SK-N-SH (cell line): ENCODE results near the gene RFFL. TPM values are rescaled to one million over a fixed set of nuclear protein-coding genes. Genes with fewer than 3 reads are reported as not detected.

Experiments
- CTCF ChIA-PET: fragments of 300-600, 350-600 bp; formaldehyde crosslinking; extraction: SDS; loops from one replicate; lab custom pipeline; 2021; lab: Yijun Ruan, JAX
- POLR2A ChIA-PET: fragments of 350-600 bp; sonication (Branson Sonifier 250); formaldehyde crosslinking; extraction: SDS; loops from one replicate; lab custom pipeline; 2020; ENCODE audit warnings: antibody characterized with exemption, inconsistent platforms; lab: Yijun Ruan, JAX
- DNase-seq: peaks from one replicate; pipeline ENCODE4 v3.0.0; 2012
- H2AFZ ChIP-seq: fragments of 200-600 bp; sonication (generic); 2 replicates; pipeline ENCODE4 v1.8.1; 2016; ENCODE audit warnings: antibody characterized with exemption, mild to moderate bottlenecking, low read depth
- H3F3A ChIP-seq: fragments of 200-600 bp; sonication (generic); replicated peaks from 2 replicates; pipeline ENCODE3; 2016; ENCODE audit warnings: antibody characterized with exemption, mild to moderate bottlenecking; ENCODE audit not compliant: insufficient read depth
- H3K27ac ChIP-seq, 2 experiments: fragments of 200-500 bp in 1 of 2; fragments of 200-600 bp in 1 of 2; sonication (Bioruptor generic) in 1 of 2; sonication (generic), shearing (Covaris generic) in 1 of 2; 2 replicates each; pipeline versions ENCODE4 v1.5.1 to v1.6.1; 2014 to 2016; ENCODE audit warnings: low read depth in 2 of 2, inconsistent platforms in 1 of 2, low read length in 1 of 2, mild to moderate bottlenecking in 1 of 2, mixed read lengths in 1 of 2
- H3K27me3 ChIP-seq: fragments of 200-600 bp; sonication (generic), shearing (Covaris generic); 2 replicates; pipeline ENCODE4 v1.6.1; 2016; ENCODE audit warnings: mixed run types; ENCODE audit not compliant: insufficient read depth
- H3K36me3 ChIP-seq, 2 experiments: fragments of 200-500 bp in 1 of 2; fragments of 200-600 bp in 1 of 2; sonication (Bioruptor generic) in 1 of 2; sonication (generic) in 1 of 2; replicated peaks in 1 of 2; 2 replicates each; pipeline versions ENCODE3 to v1.5.1; 2014 to 2016; ENCODE audit warnings: low read length in 1 of 2, mild to moderate bottlenecking in 1 of 2; ENCODE audit not compliant: insufficient read depth in 2 of 2, control insufficient read depth in 1 of 2
- H3K4me1 ChIP-seq, 2 experiments: fragments of 200-500 bp in 1 of 2; fragments of 200-600 bp in 1 of 2; sonication (Bioruptor generic) in 1 of 2; sonication (generic), shearing (Covaris generic) in 1 of 2; 2 replicates each; pipeline versions ENCODE4 v1.5.1 to v1.6.1; 2014 to 2016; ENCODE audit warnings: low read depth in 1 of 2, low read length in 1 of 2, mixed run types in 1 of 2; ENCODE audit not compliant: insufficient read depth in 2 of 2, control insufficient read depth in 1 of 2
- H3K4me2 ChIP-seq: fragments of 200-600 bp; sonication (generic), shearing (Covaris generic); 2 replicates; pipeline ENCODE4 v1.6.1; 2017; ENCODE audit warnings: mixed run types
- H3K4me3 ChIP-seq, 2 experiments: fragments of 200-500 bp in 1 of 2; fragments of 200-600 bp in 1 of 2; sonication (Bioruptor generic) in 1 of 2; sonication (generic), shearing (Covaris generic) in 1 of 2; 2 replicates each; pipeline versions ENCODE4 v1.5.1 to v1.8.1; 2014 to 2016; ENCODE audit warnings: low read depth in 2 of 2, inconsistent platforms in 1 of 2, low read length in 1 of 2, mild to moderate bottlenecking in 1 of 2, mixed read lengths in 1 of 2, moderate library complexity in 1 of 2
- H3K79me2 ChIP-seq: fragments of 200-600 bp; sonication (generic); 2 replicates; pipeline ENCODE4 v1.8.1; 2017; ENCODE audit warnings: mild to moderate bottlenecking; ENCODE audit not compliant: insufficient read depth
- H3K9ac ChIP-seq: fragments of 200-600 bp; sonication (generic); 2 replicates; pipeline ENCODE4 v1.6.1; 2017; ENCODE audit warnings: mixed run types
- H3K9me2 ChIP-seq: fragments of 200-600 bp; sonication (generic); 2 replicates; pipeline ENCODE4 v1.6.1; 2017; ENCODE audit warnings: mixed run types
- H3K9me3 ChIP-seq: fragments of 200-600 bp; sonication (generic); 2 replicates; pipeline ENCODE4 v1.6.1; 2017; ENCODE audit warnings: mixed run types, mild to moderate bottlenecking, moderate library complexity
- H4K20me1 ChIP-seq: fragments of 200-600 bp; sonication (generic); 2 replicates; pipeline ENCODE4 v1.6.1; 2017; ENCODE audit warnings: mild to moderate bottlenecking, mixed run types; ENCODE audit not compliant: insufficient read depth
- CHD2 ChIP-seq: fragments of 150-350 bp; IDR thresholded peaks from 2 replicates; pipeline ENCODE4 v1.6.1; 2018; ENCODE audit warnings: low read length; ENCODE audit not compliant: partially characterized antibody
- ELF1 ChIP-seq: IDR thresholded peaks from 2 replicates; pipeline ENCODE4 v1.4.0; 2012
- EP300 ChIP-seq, 2 experiments: IDR thresholded peaks; 2 replicates each; pipeline versions ENCODE4 v1.4.0 to v1.6.1; 2012; ENCODE audit warnings: borderline replicate concordance in 1 of 2, low read depth in 1 of 2, low read length in 1 of 2
- EZH2phosphoT487 ChIP-seq: fragments of 200-600 bp; sonication (generic); IDR thresholded peaks from 2 replicates; pipeline ENCODE4 v1.6.1; 2017; ENCODE audit warnings: low read depth, mixed run types, mild to moderate bottlenecking, antibody characterized with exemption, moderate library complexity, borderline replicate concordance
- FOSL2 ChIP-seq: IDR thresholded peaks from 2 replicates; pipeline ENCODE4 v1.4.0; 2012; ENCODE audit warnings: low read depth, mild to moderate bottlenecking, moderate library complexity, borderline replicate concordance
- FOXM1 ChIP-seq: IDR thresholded peaks from 2 replicates; pipeline ENCODE4 v1.4.0; 2012; ENCODE audit warnings: low read depth, mild to moderate bottlenecking
- GATA2 ChIP-seq: sonication (generic); formaldehyde crosslinking; IDR thresholded peaks from 2 replicates; pipeline ENCODE4 v1.5.0; 2020; ENCODE audit warnings: mild to moderate bottlenecking, missing genetic modification reagents
- JUND ChIP-seq: IDR thresholded peaks from 2 replicates; pipeline ENCODE4 v1.4.0; 2012
- MAX ChIP-seq: IDR thresholded peaks from 2 replicates; pipeline ENCODE4 v1.4.0; 2012; ENCODE audit warnings: low read depth
- MXI1 ChIP-seq: IDR thresholded peaks from 2 replicates; pipeline ENCODE4 v1.6.1; 2012; ENCODE audit warnings: mild to moderate bottlenecking, low read depth, low read length, improper control_type of control experiment
- NFIC ChIP-seq: IDR thresholded peaks from 2 replicates; pipeline ENCODE4 v1.4.0; 2012; ENCODE audit warnings: borderline replicate concordance
- NRF1 ChIP-seq: IDR thresholded peaks from 2 replicates; pipeline ENCODE4 v1.6.1; 2012; ENCODE audit warnings: low read depth, mild to moderate bottlenecking, low read length
- PBX3 ChIP-seq: IDR thresholded peaks from 2 replicates; pipeline ENCODE4; 2012
- POLR2AphosphoS5 ChIP-seq: IDR thresholded peaks from 2 replicates; pipeline ENCODE4 v1.6.1; 2012; ENCODE audit warnings: low read depth, low read length
- RCOR1 ChIP-seq: fragments of 150-350 bp; IDR thresholded peaks from 2 replicates; pipeline ENCODE4 v1.6.1; 2017; ENCODE audit warnings: antibody characterized with exemption, low read length
- RFX5 ChIP-seq: IDR thresholded peaks from 2 replicates; pipeline ENCODE4 v1.6.1; 2012; ENCODE audit warnings: mild to moderate bottlenecking, improper control_type of control experiment, low read length
- RXRA ChIP-seq: IDR thresholded peaks from 2 replicates; pipeline ENCODE4 v1.4.0; 2012; ENCODE audit warnings: low read depth, mild to moderate bottlenecking, borderline replicate concordance
- SIN3A ChIP-seq: IDR thresholded peaks from 2 replicates; pipeline ENCODE4 v1.6.1; 2012; ENCODE audit warnings: low read depth, mild to moderate bottlenecking, low read length, moderate library complexity, borderline replicate concordance
- TCF12 ChIP-seq: IDR thresholded peaks from 2 replicates; pipeline ENCODE4 v1.4.0; 2012
- TEAD4 ChIP-seq: IDR thresholded peaks from 2 replicates; pipeline ENCODE4 v1.4.0; 2012; ENCODE audit warnings: mild to moderate bottlenecking, borderline replicate concordance; ENCODE audit not compliant: insufficient read depth
- USF2 ChIP-seq: fragments of 150-350 bp; IDR thresholded peaks from 2 replicates; pipeline ENCODE4 v1.6.1; 2017; ENCODE audit warnings: antibody characterized with exemption, low read length, low read depth, borderline replicate concordance
- ZBTB33 ChIP-seq: IDR thresholded peaks from 2 replicates; pipeline ENCODE4 v1.4.0; 2012; ENCODE audit warnings: low read depth, borderline replicate concordance
- WGBS: methylation state at CpG from one replicate; pipeline ENCODE4 v1.1.6; 2017; ENCODE audit warnings: low lambda C conversion rate; 5-methylcytosine and 5-hydroxymethylcytosine counted together
- polyA plus RNA-seq, 3 experiments: library from polyadenylated mRNA; depleted of rRNA; stranded (reverse); fragments of >200 nt; gene quantifications; 2 replicates each; pipeline ENCODE4 v1.2.3, GENCODE V29; 2012

RFFL gene
- polyA plus RNA-seq, 1 of the 3 experiments (the other 2 are of a cell fraction), result 10.1 TPM

GRCh38 chr17:35057332-35057915, 6.1 kb downstream of the RFFL start:
- Histone ChIP-seq H3K36me3 (no peaks in the 10 kb centered on the region), H3K27ac (no peak overlapping the region), H3K4me2 (no peak overlapping the region), H3K4me1 (no peaks in the 10 kb centered on the region), H2AFZ (no peak overlapping the region), H4K20me1 (no peaks in the 10 kb centered on the region), H3K27me3 (no peaks in the 10 kb centered on the region), H3K9me2 (no peaks in the 10 kb centered on the region), H3F3A (no peaks in the 10 kb centered on the region), H3K9me3 (no peaks in the 10 kb centered on the region), H3K4me3 (no peak overlapping the region), H3K79me2 (peaks cover 31% of the 10 kb centered on the region), H3K9ac (no peak overlapping the region)
- TF ChIP-seq NFIC (no peak), GATA2 (CRISPR knock-in tag) (no peak), EZH2phosphoT487 (no peak), RCOR1 (no peak), JUND (no peak), FOSL2 (no peak), PBX3 (no peak), NRF1 (no peak), USF2 (no peak), SIN3A (no peak), POLR2AphosphoS5 (no peak), TEAD4 (no peak), RFX5 (no peak), FOXM1 (no peak), EP300 (IDR thresholded peaks at IDR 0.05; ENCODE audit: borderline replicate concordance in 1 of 2, low read depth in 1 of 2, low read length in 1 of 2) (no peak), MXI1 (no peak)
- 91% methylated on average over 1 of the region's 1 CpG for WGBS
- CTCF ChIA-PET, result interaction anchor here (1.1 kb wide), 1 partner anchor 12 kb away, joined by 3 read pairs; no protein-coding TSS in a partner anchor
- POLR2A ChIA-PET, result no interaction called here
- DNase-seq, result no peak

- H3K79me2 ChIP-seq, result peaks cover 28% of the 10 kb centered on the region
- TF ChIP-seq USF2 (no peak), RXRA (no peak), GATA2 (CRISPR knock-in tag) (no peak), CHD2 (no peak), MAX (no peak), NRF1 (no peak), ELF1 (no peak), SIN3A (no peak), ZBTB33 (no peak), TCF12 (no peak)
- no peaks in the 10 kb centered on the region for H3K27me3 ChIP-seq
- H3K4me3 ChIP-seq, result no peak overlapping the region
- no peak overlapping the region for H3K4me2 ChIP-seq
- H4K20me1 ChIP-seq, result no peaks in the 10 kb centered on the region
- H3K27ac ChIP-seq, result no peak overlapping the region
- H2AFZ ChIP-seq, result no peak overlapping the region
- H3K9me2 ChIP-seq, result no peaks in the 10 kb centered on the region
- H3K36me3 ChIP-seq, result no peaks in the 10 kb centered on the region
- CTCF ChIA-PET, result no interaction called here
- WGBS, result 87% methylated on average over 3 of the region's 3 CpGs
- peaks cover 8% of the 10 kb centered on the region for H3F3A ChIP-seq
- no peaks in the 10 kb centered on the region for H3K9me3 ChIP-seq
- no peak overlapping the region for H3K9ac ChIP-seq
- POLR2A ChIA-PET, result no interaction called here
- no peak for DNase-seq
- H3K4me1 ChIP-seq, result peaks cover 0 to 3% of the 10 kb centered on the region in 2 experiments; a peak in 1 of 4 replicates
These were observed 7.5 kb downstream of the RFFL start for GRCh38 chr17:35056013-35056412.
